WTC11 (cell line): ENCODE results near the gene GRIN2A.

ENCODE experiments used
- TF ChIP-seq, protein P1 (sequence below): fragments of 250-450 bp; sonication (Bioruptor Pico); IDR thresholded peaks from 2 replicates; pipeline ENCODE4 v2.1.2; 2022; ENCODE audit warnings: mild to moderate bottlenecking, moderate library complexity
- TF ChIP-seq, protein P2 (sequence below): fragments of 200-600 bp; IDR thresholded peaks from 2 replicates; pipeline ENCODE4 v1.8.0; 2022; ENCODE audit warnings: antibody characterized with exemption

DNA sequence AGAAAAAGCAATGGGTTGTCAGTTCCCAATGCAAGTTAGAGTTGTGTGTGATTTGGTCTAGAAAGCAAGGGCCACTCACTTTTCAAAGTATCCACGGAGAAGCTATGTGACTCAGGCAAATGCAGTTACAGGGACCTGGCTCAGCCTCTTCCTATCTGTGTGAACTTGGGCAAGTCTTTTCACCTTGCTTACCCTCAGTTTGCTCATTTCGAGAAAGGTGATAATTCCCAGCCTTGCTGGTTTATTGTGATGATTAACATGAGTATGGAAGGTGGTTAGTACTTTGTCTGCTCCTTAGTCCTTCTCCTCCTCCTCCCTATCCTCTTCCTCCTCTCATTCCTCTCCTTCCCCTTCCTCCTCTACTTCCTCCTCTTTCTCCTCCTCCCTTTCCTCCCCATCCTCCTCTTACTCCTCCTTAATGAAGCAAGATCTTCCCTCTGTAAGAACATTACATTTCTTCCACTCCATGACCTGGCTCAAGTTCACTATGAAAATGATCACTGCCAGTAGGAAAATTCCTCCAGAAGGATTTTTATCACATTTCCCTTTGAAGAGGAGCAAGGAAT lies 204.0 kb downstream of the GRIN2A start:
- TF ChIP-seq, protein P1, sequence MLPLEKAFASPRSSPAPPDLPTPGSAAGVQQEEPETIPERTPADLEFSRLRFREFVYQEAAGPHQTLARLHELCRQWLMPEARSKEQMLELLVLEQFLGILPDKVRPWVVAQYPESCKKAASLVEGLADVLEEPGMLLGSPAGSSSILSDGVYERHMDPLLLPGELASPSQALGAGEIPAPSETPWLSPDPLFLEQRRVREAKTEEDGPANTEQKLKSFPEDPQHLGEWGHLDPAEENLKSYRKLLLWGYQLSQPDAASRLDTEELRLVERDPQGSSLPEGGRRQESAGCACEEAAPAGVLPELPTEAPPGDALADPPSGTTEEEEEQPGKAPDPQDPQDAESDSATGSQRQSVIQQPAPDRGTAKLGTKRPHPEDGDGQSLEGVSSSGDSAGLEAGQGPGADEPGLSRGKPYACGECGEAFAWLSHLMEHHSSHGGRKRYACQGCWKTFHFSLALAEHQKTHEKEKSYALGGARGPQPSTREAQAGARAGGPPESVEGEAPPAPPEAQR (CRISPR knock-in tag): no peak
- TF ChIP-seq, protein P2, sequence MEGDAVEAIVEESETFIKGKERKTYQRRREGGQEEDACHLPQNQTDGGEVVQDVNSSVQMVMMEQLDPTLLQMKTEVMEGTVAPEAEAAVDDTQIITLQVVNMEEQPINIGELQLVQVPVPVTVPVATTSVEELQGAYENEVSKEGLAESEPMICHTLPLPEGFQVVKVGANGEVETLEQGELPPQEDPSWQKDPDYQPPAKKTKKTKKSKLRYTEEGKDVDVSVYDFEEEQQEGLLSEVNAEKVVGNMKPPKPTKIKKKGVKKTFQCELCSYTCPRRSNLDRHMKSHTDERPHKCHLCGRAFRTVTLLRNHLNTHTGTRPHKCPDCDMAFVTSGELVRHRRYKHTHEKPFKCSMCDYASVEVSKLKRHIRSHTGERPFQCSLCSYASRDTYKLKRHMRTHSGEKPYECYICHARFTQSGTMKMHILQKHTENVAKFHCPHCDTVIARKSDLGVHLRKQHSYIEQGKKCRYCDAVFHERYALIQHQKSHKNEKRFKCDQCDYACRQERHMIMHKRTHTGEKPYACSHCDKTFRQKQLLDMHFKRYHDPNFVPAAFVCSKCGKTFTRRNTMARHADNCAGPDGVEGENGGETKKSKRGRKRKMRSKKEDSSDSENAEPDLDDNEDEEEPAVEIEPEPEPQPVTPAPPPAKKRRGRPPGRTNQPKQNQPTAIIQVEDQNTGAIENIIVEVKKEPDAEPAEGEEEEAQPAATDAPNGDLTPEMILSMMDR: no peak
